Measurements from ENCODE around the gene OGDH.

- TF ChIP-seq CTCF (IDR thresholded peaks at IDR 0.05; ENCODE audit: insufficient read depth, low read depth, low read length), result no peak
- no peak for TF ChIP-seq EZH2 (IDR thresholded peaks at IDR 0.05; ENCODE audit: insufficient read depth, low read length)
Measured at GRCh38 chr7:44559485-44559884, 46.9 kb upstream of the OGDH start.
